Activated CD4-positive, alpha-beta T cell treated with anti-CD3 and anti-CD28 coated beads for 48 hours (primary cell): ENCODE measurements around the gene PLAGL1.
A peak's percentile ranks its signal among the peaks of the same experiment; 100 is the strongest.

Experiments
- DNase-seq: peaks from one replicate; pipeline ENCODE4 v3.0.0-alpha.2; 2020

The PLAGL1 gene

GRCh38 chr6:144007478-144008119, 460 bp downstream of the PLAGL1 start:
- peak; percentile 3 for DNase-seq

DNA sequence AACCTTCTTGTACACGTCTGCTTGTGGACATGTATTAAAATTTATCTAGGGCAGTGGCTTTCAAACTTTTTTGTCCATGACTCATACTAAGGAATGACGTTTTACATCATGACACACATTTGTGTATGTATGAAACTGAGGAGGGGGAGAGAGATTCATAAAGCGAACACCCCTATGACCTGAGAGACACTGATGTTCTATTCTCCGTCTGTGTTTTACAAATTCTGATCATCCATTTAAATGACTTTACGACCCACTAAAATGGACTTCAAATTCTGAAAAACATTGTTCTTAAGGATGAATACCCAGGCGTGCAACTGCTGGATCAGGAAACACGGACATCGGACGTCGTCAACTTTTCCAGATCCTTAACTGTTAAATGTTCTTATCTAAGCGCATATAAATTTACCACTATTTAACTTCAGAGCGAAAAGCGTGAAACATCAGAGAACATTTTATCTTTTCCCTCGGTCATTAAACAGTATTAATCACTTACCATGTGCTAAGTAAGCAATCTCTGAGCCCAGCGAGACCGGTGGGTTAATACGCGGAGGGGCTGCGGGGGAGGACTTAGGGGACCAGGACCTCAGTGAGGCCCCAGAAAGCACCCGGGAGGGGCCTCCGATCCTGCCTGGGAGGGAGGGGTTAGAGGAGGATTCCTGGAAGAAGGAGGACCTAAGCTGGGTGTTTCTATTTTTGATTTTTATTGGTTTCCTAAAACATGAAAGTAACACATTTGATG, 1.2 kb downstream of the PLAGL1 start:
- peak; percentile 7 for DNase-seq

DNA sequence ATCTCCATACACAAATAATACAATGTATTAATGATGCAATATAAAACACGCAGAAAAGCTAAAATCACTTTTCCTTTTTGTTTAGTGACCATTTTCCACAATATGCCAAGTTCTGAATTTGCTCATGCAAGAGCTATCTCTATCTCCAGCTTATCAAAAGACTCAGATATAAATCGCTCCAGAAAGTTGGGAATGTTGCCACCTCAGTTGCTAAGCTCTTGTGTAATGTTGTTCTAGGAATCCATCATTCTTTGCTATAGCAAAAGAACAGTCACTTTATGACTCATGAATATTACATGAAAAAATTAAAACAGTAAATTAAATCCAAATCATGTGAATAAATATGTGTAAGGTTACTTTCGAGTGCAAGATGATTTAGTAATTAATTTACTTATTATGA, 8.7 kb downstream of the PLAGL1 start:
- DNase-seq = no peak

- DNase-seq = no peak
These were observed 9.4 kb downstream of the PLAGL1 start for GRCh38 chr6:143998686-143999085.

DNA sequence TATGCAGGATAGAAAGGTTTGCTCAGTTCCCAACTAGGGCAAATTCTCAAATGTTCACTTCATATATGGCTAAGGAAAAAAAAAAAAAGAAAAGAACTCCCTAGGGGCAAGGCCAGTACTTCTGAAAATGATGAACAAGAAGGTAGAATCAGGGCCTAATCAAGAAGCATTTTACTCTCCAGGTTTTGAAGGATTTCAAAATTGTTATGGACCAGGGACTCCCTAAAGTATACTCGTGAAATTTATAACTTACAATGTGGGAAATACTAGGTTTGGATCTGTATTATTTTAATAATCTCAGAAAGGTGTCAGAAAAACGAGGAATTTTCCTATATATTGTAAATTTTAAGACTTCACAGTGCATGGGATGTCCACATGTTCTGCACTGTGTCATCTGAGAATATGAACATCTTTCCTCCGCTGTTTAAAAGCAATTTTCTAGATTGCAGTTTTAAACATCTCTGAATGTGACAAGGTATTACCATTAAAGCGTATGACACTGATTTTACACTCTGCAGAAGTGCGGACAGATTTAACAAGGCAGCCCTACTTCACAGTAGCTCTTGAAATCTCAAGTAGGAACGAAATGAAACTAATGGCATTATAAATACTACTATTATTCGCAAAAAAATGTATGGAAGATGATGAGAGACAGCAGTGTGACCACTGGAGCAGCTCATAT, 14.0 kb downstream of the PLAGL1 start:
- no peak for DNase-seq

GRCh38 chr6:143992285-143992684, 15.8 kb downstream of the PLAGL1 start:
- no peak for DNase-seq

DNA sequence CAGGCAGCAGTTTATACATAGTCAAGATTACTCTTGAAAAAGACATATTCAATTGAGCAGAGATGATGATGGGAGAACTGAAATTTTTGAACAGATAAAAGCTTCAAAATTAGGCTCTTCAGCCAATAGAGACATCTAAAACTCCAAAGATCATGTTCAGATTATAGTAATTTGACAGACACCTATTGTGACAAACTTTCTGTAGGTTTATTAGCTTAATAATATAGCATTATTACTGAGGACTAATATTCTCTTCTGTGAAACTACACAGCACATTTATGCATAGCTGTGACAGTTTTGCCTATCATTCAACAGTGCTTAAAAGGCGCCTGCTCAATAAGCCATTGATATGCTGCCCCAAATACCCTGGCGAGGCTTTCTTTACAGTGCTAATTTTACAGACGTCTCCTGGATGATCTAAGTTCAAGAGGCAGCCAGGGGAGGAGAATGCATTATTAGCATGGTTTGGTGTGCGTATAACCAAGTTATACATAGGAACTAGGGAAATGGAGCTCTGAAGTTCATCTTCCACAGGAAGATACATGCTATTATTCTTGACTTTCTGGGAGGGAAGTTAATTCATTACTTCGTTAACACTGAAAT, 21.5 kb downstream of the PLAGL1 start:
- no peak for DNase-seq

- DNase-seq = no peak
These were observed 23.4 kb downstream of the PLAGL1 start for GRCh38 chr6:143984666-143985065.

- no peak for DNase-seq
These were observed 25.1 kb downstream of the PLAGL1 start for GRCh38 chr6:143982968-143983367.

GRCh38 chr6:143980921-143981320, 27.1 kb downstream of the PLAGL1 start:
- no peak for DNase-seq

DNA sequence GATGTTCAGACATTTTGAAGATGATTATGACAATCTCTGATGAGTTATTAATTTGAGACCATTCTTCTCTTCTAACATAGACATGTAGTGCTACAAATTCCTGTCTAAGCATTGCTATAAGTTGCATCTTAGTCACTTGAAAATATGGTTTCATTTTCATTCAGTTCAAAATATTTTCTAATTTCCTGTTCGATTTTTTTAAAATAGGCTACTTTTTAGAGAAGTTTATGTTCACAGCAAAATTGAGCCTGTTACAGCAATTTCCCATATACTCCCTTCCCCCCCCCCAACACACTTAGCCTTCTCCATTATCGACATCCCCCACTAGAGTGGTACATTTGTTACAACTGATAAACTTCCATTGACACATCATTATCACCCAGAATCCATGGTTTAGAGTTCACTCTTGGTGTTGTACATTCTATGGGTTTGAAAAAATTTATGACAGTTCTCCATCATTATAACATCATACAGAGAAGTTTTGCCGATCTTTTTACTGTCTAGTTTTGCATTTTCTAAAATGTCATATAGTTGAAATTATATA, 31.2 kb downstream of the PLAGL1 start:
- no peak for DNase-seq

- no peak for DNase-seq
These were observed 34.0 kb downstream of the PLAGL1 start for GRCh38 chr6:143974089-143974488.

GRCh38 chr6:143973097-143973966, 34.7 kb downstream of the PLAGL1 start:
- no peak for DNase-seq

GRCh38 chr6:143971482-143972205, 36.4 kb downstream of the PLAGL1 start:
- DNase-seq = no peak

- no peak for DNase-seq
These were observed 37.4 kb downstream of the PLAGL1 start for GRCh38 chr6:143970456-143971218.

DNA sequence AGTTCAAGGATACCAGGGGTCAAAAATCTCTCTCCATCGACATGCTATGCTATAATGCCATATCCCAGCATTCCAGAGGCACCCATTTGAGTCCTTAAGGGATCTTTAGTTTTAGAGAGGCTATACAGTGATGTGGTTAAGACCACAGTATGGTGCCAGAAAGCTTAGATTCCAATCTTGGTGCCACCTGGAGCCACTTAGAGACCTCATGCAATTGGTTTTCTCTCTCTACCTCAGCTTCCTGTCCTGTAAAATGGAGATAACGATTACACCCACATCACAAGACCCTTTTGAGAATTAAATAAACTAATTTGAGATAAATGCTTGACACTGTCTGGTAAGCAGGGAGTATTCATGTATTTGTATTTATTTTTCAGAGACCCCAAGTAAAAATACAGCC, 39.0 kb downstream of the PLAGL1 start:
- DNase-seq = no peak

DNA sequence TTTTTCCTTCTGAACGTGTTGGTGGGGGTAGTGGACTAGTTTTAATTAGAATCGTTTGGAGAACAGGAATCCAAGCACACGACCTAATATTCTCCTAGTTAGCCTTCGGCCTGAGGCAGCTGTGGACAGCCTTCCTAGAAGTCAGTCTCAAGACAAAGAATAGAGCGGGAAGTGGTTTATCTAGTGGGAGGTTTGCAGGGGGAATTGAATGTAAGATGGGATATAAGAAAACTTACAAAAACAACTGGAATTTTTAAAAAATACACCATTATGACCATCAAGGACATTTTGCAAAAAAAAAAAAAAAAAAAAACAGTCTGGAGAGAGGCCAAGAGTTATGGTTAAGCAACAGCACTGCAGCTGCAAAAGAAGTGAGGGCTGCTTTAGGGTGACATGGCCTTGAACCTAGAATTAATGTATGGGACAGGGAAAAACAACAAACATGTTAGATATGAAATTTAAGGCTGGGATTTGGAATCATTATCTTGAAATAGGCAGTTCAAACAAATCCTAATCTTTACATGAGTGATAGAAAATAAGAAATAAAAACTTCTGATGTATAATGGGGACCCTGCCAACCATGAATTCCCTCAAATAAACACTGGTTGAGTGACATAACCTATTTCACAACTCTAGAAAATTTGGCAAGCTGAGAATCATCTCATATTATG, 40.2 kb downstream of the PLAGL1 start:
- DNase-seq = no peak

- DNase-seq = no peak
These were observed 41.7 kb downstream of the PLAGL1 start for GRCh38 chr6:143966312-143966711.

- DNase-seq = no peak
These were observed 42.4 kb downstream of the PLAGL1 start for GRCh38 chr6:143965503-143966171.

- no peak for DNase-seq
These were observed 43.4 kb downstream of the PLAGL1 start for GRCh38 chr6:143964674-143965081.
